ENCODE results near the gene STK4. TPM values are rescaled to one million over a fixed set of nuclear protein-coding genes. Genes with fewer than 3 reads are reported as not detected.

STK4 gene
- total and polyA plus RNA-seq, 2 donors (not counting 3 experiments of a cell fraction or from before 2014, with no cell fraction given) = 9.1 to 29.6 TPM

DNA sequence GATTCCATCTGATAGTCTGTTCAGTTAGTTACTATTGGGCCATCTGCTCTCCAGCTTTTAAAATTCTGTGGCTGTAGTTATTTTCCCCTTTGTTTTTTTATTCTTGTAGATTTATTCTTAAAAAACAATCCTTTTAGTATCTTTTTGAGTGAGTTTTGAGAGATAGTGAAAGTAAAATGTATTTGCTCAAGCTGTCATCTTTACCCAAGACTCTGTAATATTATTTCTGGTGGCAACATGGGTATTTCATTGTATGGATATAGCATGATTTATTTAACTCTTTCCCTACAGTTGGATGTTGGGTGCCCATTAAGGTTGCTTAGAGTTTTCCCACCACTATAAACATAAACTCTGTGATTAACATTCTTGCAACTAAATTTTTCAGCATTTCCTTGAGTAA is 24.6 kb downstream of the STK4 start:
- Histone ChIP-seq H3K4me1 (ENCODE audit: control insufficient read depth, extremely low read depth, insufficient read depth, low read length) (peaks cover 17% of the 10 kb centered on the region), H3K27ac (ENCODE audit: insufficient read depth, low read depth, low read length) (no peak overlapping the region), H2AFZ (ENCODE audit: low read depth, low read length) (no peak overlapping the region), H4K20me1 (replicated peaks; ENCODE audit: control insufficient read depth, extremely low read depth, insufficient read depth, low read length) (no peaks in the 10 kb centered on the region), H3K4me2 (ENCODE audit: insufficient read depth, low read length) (peak overlapping the region; percentile 25), H3K27me3 (ENCODE audit: control insufficient read depth in 2 of 2, insufficient read depth in 2 of 2, low read length in 2 of 2) (no peaks in the 10 kb centered on the region), H3K4me3 (replicated peaks in 1 of 3; ENCODE audit: insufficient read depth in 1 of 3, low read depth in 1 of 3, low read length in 3 of 3) (no peak overlapping the region), H3K9ac (replicated peaks; ENCODE audit: extremely low read depth, insufficient read depth, low read length) (no peak overlapping the region), H3K79me2 (ENCODE audit: control insufficient read depth, insufficient read depth, low read length) (peaks cover 10% of the 10 kb centered on the region), H3K36me3 (ENCODE audit: control insufficient read depth in 2 of 2, extremely low read depth in 1 of 2, insufficient read depth in 2 of 2, low read length in 2 of 2) (peaks cover 0 to 3% of the 10 kb centered on the region in 2 experiments), H3K9me1 (replicated peaks; ENCODE audit: control insufficient read depth, extremely low read depth, insufficient read depth, low read length) (no peaks in the 10 kb centered on the region), H3K9me3 (replicated peaks; ENCODE audit: control insufficient read depth, insufficient read depth, low read length) (no peaks in the 10 kb centered on the region)
- dilution Hi-C loops (cut with MboI; ENCODE audit: extremely low pct_ligation_motif_present, low sequenced_read_pairs) = no loop called here
- intact Hi-C loops (cut with micrococcal nuclease) = no loop called here
- DNase-seq (ENCODE audit: low read depth, low spot score) = no peak
- POLR2A ChIA-PET = no interaction called here
- TF ChIP-seq POLR2A (IDR thresholded peaks at IDR 0.05; ENCODE audit: low read depth, low read length) = no peak
- TF ChIP-seq, protein P1, sequence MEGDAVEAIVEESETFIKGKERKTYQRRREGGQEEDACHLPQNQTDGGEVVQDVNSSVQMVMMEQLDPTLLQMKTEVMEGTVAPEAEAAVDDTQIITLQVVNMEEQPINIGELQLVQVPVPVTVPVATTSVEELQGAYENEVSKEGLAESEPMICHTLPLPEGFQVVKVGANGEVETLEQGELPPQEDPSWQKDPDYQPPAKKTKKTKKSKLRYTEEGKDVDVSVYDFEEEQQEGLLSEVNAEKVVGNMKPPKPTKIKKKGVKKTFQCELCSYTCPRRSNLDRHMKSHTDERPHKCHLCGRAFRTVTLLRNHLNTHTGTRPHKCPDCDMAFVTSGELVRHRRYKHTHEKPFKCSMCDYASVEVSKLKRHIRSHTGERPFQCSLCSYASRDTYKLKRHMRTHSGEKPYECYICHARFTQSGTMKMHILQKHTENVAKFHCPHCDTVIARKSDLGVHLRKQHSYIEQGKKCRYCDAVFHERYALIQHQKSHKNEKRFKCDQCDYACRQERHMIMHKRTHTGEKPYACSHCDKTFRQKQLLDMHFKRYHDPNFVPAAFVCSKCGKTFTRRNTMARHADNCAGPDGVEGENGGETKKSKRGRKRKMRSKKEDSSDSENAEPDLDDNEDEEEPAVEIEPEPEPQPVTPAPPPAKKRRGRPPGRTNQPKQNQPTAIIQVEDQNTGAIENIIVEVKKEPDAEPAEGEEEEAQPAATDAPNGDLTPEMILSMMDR (IDR thresholded peaks at IDR 0.05; ENCODE audit: extremely low read depth in 1 of 2, insufficient read depth in 1 of 2, low read depth in 1 of 2, low read length in 2 of 2) = no peak
- no peak for TF ChIP-seq EZH2 (IDR thresholded peaks at IDR 0.05; ENCODE audit: borderline replicate concordance, low read depth, low read length, severe bottlenecking)
- no TSS peak for BruUV-seq (replicated peaks)
- CTCF ChIA-PET = no interaction called here
- FAIRE-seq = no peak

DNA sequence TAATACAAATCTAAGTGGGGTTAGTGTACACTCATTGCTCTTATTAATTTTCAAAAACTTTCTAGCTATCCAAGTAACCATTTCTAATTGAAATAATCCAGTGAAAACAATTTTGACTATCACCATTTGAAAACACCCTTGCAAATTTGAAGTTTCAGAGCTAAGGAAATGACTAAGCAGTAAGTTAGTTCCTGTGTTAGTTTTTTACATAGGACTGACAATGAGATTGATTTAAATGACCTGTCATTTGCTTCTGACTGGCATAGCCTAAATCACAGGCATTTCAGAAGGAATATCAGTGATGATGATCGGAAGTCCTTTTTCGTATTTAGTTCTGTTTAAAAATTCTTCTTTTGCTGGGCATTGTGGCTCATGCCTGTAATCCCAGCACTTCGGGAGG is 27.0 kb downstream of the STK4 start:
- H3K36me3 ChIP-seq (ENCODE audit: control insufficient read depth in 2 of 2, extremely low read depth in 1 of 2, insufficient read depth in 2 of 2, low read length in 2 of 2) = peaks cover 3 to 5% of the 10 kb centered on the region in 2 experiments
- ChIA-PET POLR2A (no interaction called here), CTCF (interaction anchor here (0.7 to 1.3 kb wide), 6 partner anchors 16 to 318 kb away, joined by 3 to 6 read pairs (median 3); partner anchors contain the start of gene STK4)
- peaks cover 17% of the 10 kb centered on the region for H3K4me1 ChIP-seq (ENCODE audit: control insufficient read depth, extremely low read depth, insufficient read depth, low read length)
- H3K4me2 ChIP-seq (ENCODE audit: insufficient read depth, low read length) = peak overlapping the region; percentile 73
- peak overlapping the region in 1 of 3 experiments; percentile 23 for H3K4me3 ChIP-seq (replicated peaks in 1 of 3; ENCODE audit: insufficient read depth in 1 of 3, low read depth in 1 of 3, low read length in 3 of 3)
- peak; percentile 65 for DNase-seq (ENCODE audit: low read depth, low spot score)
- no peaks in the 10 kb centered on the region for H3K9me3 ChIP-seq (replicated peaks; ENCODE audit: control insufficient read depth, insufficient read depth, low read length)
- no peaks in the 10 kb centered on the region for H3K27me3 ChIP-seq (ENCODE audit: control insufficient read depth in 2 of 2, insufficient read depth in 2 of 2, low read length in 2 of 2)
- FAIRE-seq = peak; percentile 80
- TF ChIP-seq GATA2 (IDR thresholded peaks at IDR 0.05; ENCODE audit: insufficient read depth, insufficient read length, low read depth, low read length) (no peak), JUN (IDR thresholded peaks at IDR 0.05; ENCODE audit: borderline replicate concordance, insufficient read depth, insufficient read length, low read depth) (peak; percentile 87), POLR2A (IDR thresholded peaks at IDR 0.05; ENCODE audit: low read depth, low read length) (peak; percentile 26), FOS (IDR thresholded peaks at IDR 0.05; ENCODE audit: borderline replicate concordance, insufficient read depth, low read length) (peak; percentile 48)
- TF ChIP-seq, protein P1 (IDR thresholded peaks at IDR 0.05; ENCODE audit: extremely low read depth in 1 of 2, insufficient read depth in 1 of 2, low read depth in 1 of 2, low read length in 2 of 2) = no peak
- TF ChIP-seq, protein P2, sequence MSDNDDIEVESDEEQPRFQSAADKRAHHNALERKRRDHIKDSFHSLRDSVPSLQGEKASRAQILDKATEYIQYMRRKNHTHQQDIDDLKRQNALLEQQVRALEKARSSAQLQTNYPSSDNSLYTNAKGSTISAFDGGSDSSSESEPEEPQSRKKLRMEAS (IDR thresholded peaks at IDR 0.05; ENCODE audit: insufficient read depth, insufficient read length) = no peak
- H3K9me1 ChIP-seq (replicated peaks; ENCODE audit: control insufficient read depth, extremely low read depth, insufficient read depth, low read length) = no peaks in the 10 kb centered on the region
- H4K20me1 ChIP-seq (replicated peaks; ENCODE audit: control insufficient read depth, extremely low read depth, insufficient read depth, low read length) = no peaks in the 10 kb centered on the region
- intact Hi-C loops (cut with micrococcal nuclease) (loop anchor here (1.0 to 2.0 kb wide), 2 partner anchors 27 to 48 kb away; partner anchors contain the start of gene STK4), dilution Hi-C loops (cut with MboI; ENCODE audit: extremely low pct_ligation_motif_present, low sequenced_read_pairs) (no loop called here)
- H2AFZ ChIP-seq (ENCODE audit: low read depth, low read length) = no peak overlapping the region
- BruUV-seq (replicated peaks) = no TSS peak
- peak overlapping the region; percentile 82 for H3K27ac ChIP-seq (ENCODE audit: insufficient read depth, low read depth, low read length)
- peak overlapping the region; percentile 13 for H3K9ac ChIP-seq (replicated peaks; ENCODE audit: extremely low read depth, insufficient read depth, low read length)
- H3K79me2 ChIP-seq (ENCODE audit: control insufficient read depth, insufficient read depth, low read length) = peaks cover 10% of the 10 kb centered on the region

Measured in endothelial cell of umbilical vein (primary cell).